H1 (cell line): Measurements from ENCODE around the gene ELFN2. TPM values are rescaled to one million over a fixed set of nuclear protein-coding genes. Genes with fewer than 3 reads are reported as not detected.
"Not testable (repeated sequence)": the region's sequence is repeated elsewhere in the genome, so short reads cannot be mapped to it uniquely, and the experiment has no call there.

Source experiments
- CTCF ChIA-PET: fragments of 300-600 bp; sonication (Branson Sonifier 250); formaldehyde crosslinking; loops from one replicate; lab custom pipeline; 2021; ENCODE audit not compliant: partially characterized antibody; lab: Charles Lee
- POLR2A ChIA-PET: fragments of 300-600 bp; sonication (Branson Sonifier 250); formaldehyde crosslinking; loops from one replicate; lab custom pipeline; 2021; ENCODE audit warnings: inconsistent platforms; ENCODE audit not compliant: partially characterized antibody; lab: Charles Lee
- DNase-seq, 2 experiments: peaks; one replicate each; pipeline versions ENCODE4 v3.0.0 to v3.0.0-alpha.2; 2010 to 2022; ENCODE audit warnings: low spot score in 2 of 2, low read depth in 1 of 2, mixed read lengths in 1 of 2
- FAIRE-seq: peaks from 2 replicates; lab custom pipeline; 2011; peaks lifted over from hg19 to GRCh38; lab: Jason Lieb, UNC
- H2AFZ ChIP-seq: 2 replicates; pipeline ENCODE4 v1.8.1; 2012; ENCODE audit warnings: low read length, inconsistent platforms
- H2AK5ac ChIP-seq: 2 replicates; pipeline ENCODE4 v1.6.1; 2013; ENCODE audit warnings: low read depth, low read length
- H2BK120ac ChIP-seq: replicated peaks from 2 replicates; pipeline ENCODE3; 2013; ENCODE audit warnings: low read depth, low read length, inconsistent platforms
- H2BK12ac ChIP-seq: 2 replicates; pipeline ENCODE4 v1.6.1; 2013; ENCODE audit warnings: low read depth, low read length
- H2BK15ac ChIP-seq: 2 replicates; pipeline ENCODE4 v1.6.1; 2013; ENCODE audit warnings: low read length
- H2BK20ac ChIP-seq: 2 replicates; pipeline ENCODE4 v1.6.1; 2013; ENCODE audit warnings: low read length
- H2BK5ac ChIP-seq: 2 replicates; pipeline ENCODE4 v1.6.1; 2013; ENCODE audit warnings: low read depth, low read length
- H3K14ac ChIP-seq: 2 replicates; pipeline ENCODE4 v1.6.1; 2013; ENCODE audit warnings: inconsistent platforms; ENCODE audit not compliant: insufficient read length
- H3K18ac ChIP-seq: 2 replicates; pipeline ENCODE4 v1.6.1; 2013; ENCODE audit warnings: low read length; ENCODE audit errors: extremely low read depth
- H3K23ac ChIP-seq: 2 replicates; pipeline ENCODE4 v1.6.1; 2013; ENCODE audit warnings: inconsistent platforms; ENCODE audit not compliant: insufficient read length
- H3K23me2 ChIP-seq: 2 replicates; pipeline ENCODE4 v1.6.1; 2013; ENCODE audit warnings: low read depth, low read length
- H3K27ac ChIP-seq: 2 replicates; pipeline ENCODE4 v1.6.1; 2011; ENCODE audit warnings: low read depth, low read length, inconsistent platforms
- H3K27me3 ChIP-seq, 4 experiments: replicated peaks in 1 of 4; 1 replicate in 1 of 4; 2 replicates in 3 of 4; pipeline versions ENCODE4 v1.6.1 to v1.8.1; 2011 to 2013; ENCODE audit warnings: low read length in 3 of 4, mild to moderate bottlenecking in 3 of 4, inconsistent platforms in 2 of 4, mixed read lengths in 2 of 4, moderate library complexity in 1 of 4; ENCODE audit not compliant: control insufficient read depth in 3 of 4, insufficient read depth in 3 of 4; ENCODE audit errors: extremely low read depth in 1 of 4
- H3K36me3 ChIP-seq, 4 experiments: 2 replicates each; pipeline versions ENCODE4 v1.6.1 to v1.8.1; 2011 to 2013; ENCODE audit warnings: mild to moderate bottlenecking in 4 of 4, low read length in 3 of 4, moderate library complexity in 2 of 4, control low read depth in 1 of 4, inconsistent platforms in 1 of 4; ENCODE audit not compliant: insufficient read depth in 4 of 4, control insufficient read depth in 2 of 4
- H3K4ac ChIP-seq: replicated peaks from 2 replicates; pipeline ENCODE3; 2013; ENCODE audit warnings: low read length, low read depth, mixed read lengths, inconsistent platforms; ENCODE audit not compliant: insufficient read length
- H3K4me1 ChIP-seq, 4 experiments: replicated peaks in 1 of 4; 1 replicate in 1 of 4; 2 replicates in 3 of 4; pipeline versions ENCODE4 v1.6.1 to v1.8.1; 2011 to 2013; ENCODE audit warnings: low read length in 3 of 4, inconsistent platforms in 2 of 4, mixed read lengths in 1 of 4; ENCODE audit not compliant: insufficient read depth in 4 of 4, control insufficient read depth in 3 of 4
- H3K4me2 ChIP-seq, 2 experiments: 2 replicates each; pipeline versions ENCODE4 v1.6.1 to v1.8.1; 2011 to 2013; ENCODE audit warnings: low read depth in 2 of 2, low read length in 2 of 2, control low read depth in 1 of 2, inconsistent platforms in 1 of 2, mild to moderate bottlenecking in 1 of 2; ENCODE audit not compliant: insufficient read depth in 1 of 2
- H3K4me3 ChIP-seq, 4 experiments: fragments of 200-600, 300-600 bp in 1 of 4; sonication (generic), shearing (Covaris generic), sonication (Bioruptor Twin) in 1 of 4; 2 replicates each; pipeline versions ENCODE4 v1.5.1 to v1.8.1; 2011 to 2016; ENCODE audit warnings: low read length in 4 of 4, low read depth in 3 of 4, control low read depth in 2 of 4, inconsistent platforms in 2 of 4, mild to moderate bottlenecking in 2 of 4, mixed read lengths in 1 of 4, moderate library complexity in 1 of 4; ENCODE audit not compliant: insufficient read depth in 2 of 4; ENCODE audit errors: extremely low read depth in 1 of 4
- H3K56ac ChIP-seq: replicated peaks from 2 replicates; pipeline ENCODE3; 2013; ENCODE audit warnings: low read depth, mild to moderate bottlenecking, mixed read lengths, low read length, inconsistent platforms; ENCODE audit not compliant: insufficient read length
- H3K79me1 ChIP-seq: 2 replicates; pipeline ENCODE4 v1.6.1; 2013; ENCODE audit warnings: low read depth, low read length, control low read depth
- H3K79me2 ChIP-seq, 2 experiments: 2 replicates each; pipeline versions ENCODE4 v1.6.1 to v1.8.1; 2012 to 2013; ENCODE audit warnings: low read length in 2 of 2, mild to moderate bottlenecking in 2 of 2, inconsistent platforms in 1 of 2; ENCODE audit not compliant: insufficient read depth in 2 of 2, control insufficient read depth in 1 of 2
- H3K9ac ChIP-seq, 4 experiments: replicated peaks in 1 of 4; 1 replicate in 1 of 4; 2 replicates in 3 of 4; pipeline versions ENCODE4 v1.6.1 to v1.8.1; 2011 to 2013; ENCODE audit warnings: low read depth in 3 of 4, low read length in 3 of 4, control low read depth in 2 of 4, mild to moderate bottlenecking in 2 of 4, moderate library complexity in 2 of 4, inconsistent platforms in 1 of 4; ENCODE audit errors: extremely low read depth in 1 of 4
- H3K9me3 ChIP-seq, 2 experiments: 2 replicates each; pipeline versions ENCODE4 v1.6.1 to v1.8.1; 2012 to 2013; ENCODE audit warnings: mild to moderate bottlenecking in 2 of 2, moderate library complexity in 2 of 2, control low read depth in 1 of 2, inconsistent platforms in 1 of 2, low read depth in 1 of 2, low read length in 1 of 2, mixed read lengths in 1 of 2; ENCODE audit not compliant: insufficient read depth in 2 of 2
- H4K20me1 ChIP-seq, 2 experiments: replicated peaks in 1 of 2; 2 replicates each; pipeline versions ENCODE3 to v1.8.1; 2011 to 2013; ENCODE audit warnings: inconsistent platforms in 2 of 2, low read length in 2 of 2, mild to moderate bottlenecking in 1 of 2; ENCODE audit not compliant: insufficient read depth in 2 of 2, control insufficient read depth in 1 of 2
- H4K5ac ChIP-seq: 2 replicates; pipeline ENCODE4 v1.6.1; 2013; ENCODE audit warnings: low read length, low read depth, mixed read lengths, inconsistent platforms; ENCODE audit not compliant: insufficient read length
- H4K8ac ChIP-seq: 2 replicates; pipeline ENCODE4 v1.8.0; 2013; ENCODE audit warnings: mild to moderate bottlenecking, moderate library complexity, low read length, inconsistent platforms; ENCODE audit not compliant: insufficient read depth; ENCODE audit errors: extremely low read depth
- H4K91ac ChIP-seq: replicated peaks from 2 replicates; pipeline ENCODE3; 2013; ENCODE audit warnings: low read length, mixed read lengths, inconsistent platforms; ENCODE audit not compliant: insufficient read length
- JUND ChIP-seq: IDR thresholded peaks from 2 replicates; pipeline ENCODE4 v1.6.1; 2011; ENCODE audit warnings: mild to moderate bottlenecking, improper control_type of control experiment, low read length
- WGBS, 2 experiments: shearing (Covaris generic) in 1 of 2; methylation state at CpG; one replicate each; pipeline versions ENCODE4 v1.1.6 to v1.1.7; 2013 to 2015; ENCODE audit warnings: low lambda C conversion rate in 2 of 2, mixed read lengths in 2 of 2, inconsistent platforms in 1 of 2, low coverage in 1 of 2, missing lambda C conversion rate in 1 of 2; ENCODE audit not compliant: insufficient replicate concordance in 2 of 2, insufficient coverage in 1 of 2, insufficient read length in 1 of 2; ENCODE audit errors: extremely low coverage in 1 of 2, missing lambda C conversion rate in 1 of 2; 5-methylcytosine and 5-hydroxymethylcytosine counted together
- polyA plus RNA-seq, 7 experiments: library from polyadenylated mRNA; depleted of rRNA in 3 of 7; stranded (reverse) in 5 of 7; unstranded in 2 of 7; fragments of >200 nt in 5 of 7; fragments of 200-250 nt in 2 of 7; gene quantifications; 1 replicate in 5 of 7; 2 replicates in 1 of 7; 4 replicates in 1 of 7; pipeline versions ENCODE4 v1.2.1 to v1.2.3, GENCODE V29; 2011 to 2013; ENCODE audit warnings: missing spikeins in 2 of 7, mixed read lengths in 2 of 7
- total RNA-seq: library from RNA; stranded (reverse); fragmentation: NEBNext Ultra II Directional; extraction: Animal tissue kit (Norgen Biotek cat#: 25700); gene quantifications from 2 replicates; pipeline ENCODE4 v1.2.1, GENCODE V29; 2021

ELFN2 gene
- total and polyA plus RNA-seq, 2 of the 8 experiments (the other 6 are each of a cell fraction or from before 2014, with no cell fraction given): 0.63 to 0.88 TPM

DNA sequence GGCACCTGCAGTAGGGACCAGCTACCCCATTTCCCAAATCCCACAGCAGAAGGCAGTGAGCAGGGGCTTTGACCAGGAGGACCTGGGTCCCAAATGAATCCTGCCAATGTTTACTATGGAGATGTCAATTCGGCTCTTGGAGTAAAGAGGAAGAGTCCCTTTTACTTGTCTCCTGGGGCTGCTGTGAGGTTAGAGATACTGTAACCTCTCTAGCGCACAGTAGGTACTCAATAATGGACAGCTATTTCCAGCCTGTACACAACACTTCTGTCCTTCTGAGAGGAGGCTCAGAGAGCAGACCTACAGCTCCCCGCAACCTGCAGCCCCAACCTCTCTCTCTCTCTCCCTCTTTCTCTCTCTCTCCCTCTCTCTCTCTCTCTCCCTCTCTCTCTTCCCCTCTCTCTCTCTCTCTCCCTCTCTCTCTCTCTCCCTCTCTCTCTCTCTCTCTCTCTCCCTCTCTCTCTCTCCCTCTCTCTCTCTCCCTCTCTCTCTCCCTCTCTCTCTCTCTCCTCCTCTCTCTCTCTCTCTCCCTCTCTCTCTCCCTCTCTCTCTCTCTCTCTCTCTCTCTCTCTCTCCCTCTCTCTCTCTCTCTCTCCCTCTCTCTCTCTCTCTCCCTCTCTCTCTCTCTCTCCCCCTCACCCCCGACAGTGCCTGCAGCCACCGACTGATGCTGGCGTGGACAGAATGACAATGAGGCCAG is 98.6 kb downstream of the ELFN2 start:
- H3K27me3 ChIP-seq: peaks cover 0 to 29% (median 19%) of the 10 kb centered on the region in 4 experiments; a peak in 6 of 7 replicates
- not testable (repeated sequence) for H3K23ac ChIP-seq, H3K4me2 ChIP-seq, H2BK12ac ChIP-seq, H3K9me3 ChIP-seq, H3K14ac ChIP-seq, H4K5ac ChIP-seq, H3K27ac ChIP-seq, H2BK20ac ChIP-seq, H3K23me2 ChIP-seq, FAIRE-seq, H2AFZ ChIP-seq, H4K8ac ChIP-seq, H2BK15ac ChIP-seq, H4K20me1 ChIP-seq, H3K79me1 ChIP-seq, DNase-seq, H3K4ac ChIP-seq, H3K79me2 ChIP-seq, H4K91ac ChIP-seq, H3K56ac ChIP-seq, H3K36me3 ChIP-seq, H3K18ac ChIP-seq, H3K4me3 ChIP-seq, H3K9ac ChIP-seq, H2BK5ac ChIP-seq, H2AK5ac ChIP-seq, H2BK120ac ChIP-seq
- WGBS, 2 experiments: 84% methylated on average over 3 of the region's 6 CpGs; no CpG with 5 or more reads in 1 of the 2 experiments
- CTCF ChIA-PET: interaction anchor here (0.6 to 7.5 kb wide), 5 partner anchors 12 to 191 kb away, joined by 3 to 61 read pairs (median 3); no protein-coding TSS in a partner anchor
- POLR2A ChIA-PET: interaction anchor here (1.1 kb wide), 1 partner anchor 9 kb away, joined by 3 read pairs; no protein-coding TSS in a partner anchor
- peak; percentile 30; the same call in 1 of the 2 replicates for TF ChIP-seq JUND
- peaks cover 7 to 29% (median 13%) of the 10 kb centered on the region in 4 experiments for H3K4me1 ChIP-seq
